ENCODE results near the gene LMNTD2.

LMNTD2 gene

GRCh38 chr11:596374-596773 is 35.8 kb upstream of the LMNTD2 start:
- H3K4me3 ChIP-seq (ENCODE audit: low read length): no peak overlapping the region
- TF ChIP-seq CTCF (IDR thresholded peaks at IDR 0.05; ENCODE audit: insufficient read depth, low read depth, low read length, missing control alignments): no peak
- DNase-seq (ENCODE audit: low read depth): no peak

DNA sequence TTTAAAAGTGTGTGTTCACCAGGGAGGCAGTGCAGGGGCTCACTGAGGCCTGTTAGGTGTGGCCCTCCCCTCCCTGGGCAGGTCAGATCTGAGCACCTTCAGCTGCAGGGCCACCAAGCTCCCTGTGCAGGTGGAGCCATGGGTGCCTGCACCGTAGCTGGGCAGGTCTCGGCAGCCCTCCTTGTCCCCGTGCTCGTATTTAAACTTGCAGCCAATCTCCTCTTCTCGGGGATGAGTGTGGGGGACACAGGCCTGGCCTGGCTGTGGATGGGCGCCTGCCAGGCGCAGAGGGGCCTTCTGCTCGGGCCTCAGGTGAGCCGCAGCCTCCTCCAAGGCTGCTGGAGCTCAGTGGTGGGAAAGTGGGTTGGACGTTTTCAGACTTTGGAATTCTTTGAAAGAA is 34.9 kb upstream of the LMNTD2 start:
- H3K4me3 ChIP-seq (ENCODE audit: low read length): no peak overlapping the region
- no peak for DNase-seq (ENCODE audit: low read depth)
- no peak for TF ChIP-seq CTCF (IDR thresholded peaks at IDR 0.05; ENCODE audit: insufficient read depth, low read depth, low read length, missing control alignments)

DNA sequence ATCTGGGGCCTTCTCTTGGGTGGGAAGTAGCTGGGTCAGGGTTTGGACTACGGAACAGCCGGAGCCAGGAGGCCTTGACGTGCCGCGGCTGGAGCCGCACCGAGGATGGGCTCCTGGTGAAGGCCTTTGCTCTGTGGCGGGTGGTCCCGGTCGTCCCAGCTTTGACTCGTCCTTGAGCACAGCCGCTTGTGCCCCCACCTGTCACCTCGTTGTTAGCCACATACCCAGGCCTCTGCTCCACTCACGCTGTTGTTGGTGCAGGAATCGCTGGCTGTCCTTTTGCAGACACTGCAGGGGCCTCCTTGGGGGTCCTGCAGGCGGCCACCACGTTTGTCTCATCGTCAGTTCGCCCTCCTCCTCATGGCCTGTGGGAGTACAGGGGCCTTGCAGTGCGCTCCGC is 32.8 kb upstream of the LMNTD2 start:
- no peak overlapping the region for H3K4me3 ChIP-seq (ENCODE audit: low read length)
- no peak for TF ChIP-seq CTCF (IDR thresholded peaks at IDR 0.05; ENCODE audit: insufficient read depth, low read depth, low read length, missing control alignments)
- no peak for DNase-seq (ENCODE audit: low read depth)

- H3K4me3 ChIP-seq (ENCODE audit: low read length): no peak overlapping the region
- TF ChIP-seq CTCF (IDR thresholded peaks at IDR 0.05; ENCODE audit: insufficient read depth, low read depth, low read length, missing control alignments): no peak
- no peak for DNase-seq (ENCODE audit: low read depth)
Observed at GRCh38 chr11:592918-593317, 32.4 kb upstream of the LMNTD2 start.

GRCh38 chr11:592501-592900 is 32.0 kb upstream of the LMNTD2 start:
- no peak overlapping the region for H3K4me3 ChIP-seq (ENCODE audit: low read length)
- no peak for TF ChIP-seq CTCF (IDR thresholded peaks at IDR 0.05; ENCODE audit: insufficient read depth, low read depth, low read length, missing control alignments)
- DNase-seq (ENCODE audit: low read depth): no peak

GRCh38 chr11:590997-591396 is 30.5 kb upstream of the LMNTD2 start:
- no peak overlapping the region for H3K4me3 ChIP-seq (ENCODE audit: low read length)
- no peak for TF ChIP-seq CTCF (IDR thresholded peaks at IDR 0.05; ENCODE audit: insufficient read depth, low read depth, low read length, missing control alignments)
- DNase-seq (ENCODE audit: low read depth): no peak

DNA sequence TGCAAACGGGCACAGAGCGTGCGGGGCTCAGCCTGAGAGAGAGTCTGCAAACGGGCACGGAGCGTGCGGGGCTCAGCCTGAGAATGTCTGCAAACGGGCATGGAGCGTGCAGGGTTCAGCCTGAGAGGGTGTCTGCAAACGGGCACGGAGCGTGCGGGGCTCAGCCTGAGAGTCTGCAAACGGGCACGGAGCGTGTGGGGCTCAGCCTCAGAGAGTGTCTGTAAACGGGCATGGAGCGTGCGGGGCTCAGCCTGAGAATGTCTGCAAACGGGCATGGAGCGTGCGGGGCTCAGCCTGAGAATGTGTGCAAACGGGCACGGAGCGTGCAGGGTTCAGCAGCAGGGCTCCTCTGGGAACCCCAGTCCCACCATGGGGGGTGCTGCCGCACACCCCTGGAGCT is 29.3 kb upstream of the LMNTD2 start:
- DNase-seq (ENCODE audit: low read depth): no peak
- TF ChIP-seq CTCF (IDR thresholded peaks at IDR 0.05; ENCODE audit: insufficient read depth, low read depth, low read length, missing control alignments): no peak
- H3K4me3 ChIP-seq (ENCODE audit: low read length): no peak overlapping the region
